GM12878 (cell line): ENCODE measurements around the gene PROKR1. TPM values are rescaled to one million over a fixed set of nuclear protein-coding genes. Genes with fewer than 3 reads are reported as not detected.

Source experiments
- ATAC-seq: fragments of 200-7000 bp; cut with Tn5 transposase; 3 replicates; pipeline ENCODE4 v1.9.1; 2020; ENCODE audit warnings: mild to moderate bottlenecking, moderate library complexity
- BruUV-seq: library from RNA; stranded (reverse); fragments of 400-500 nt; replicated peaks from 2 replicates; lab custom pipeline; 2021; lab: Mats Ljungman, UMichigan
- CTCF ChIA-PET: fragments of 300-600 bp; sonication (Branson Sonifier 250); formaldehyde crosslinking; extraction: SDS; loops from one replicate; lab custom pipeline; 2021; ENCODE audit warnings: inconsistent platforms; lab: Yijun Ruan, JAX
- POLR2A ChIA-PET: fragments of 350-600 bp; formaldehyde crosslinking; extraction: SDS; loops from one replicate; lab custom pipeline; 2021; ENCODE audit warnings: inconsistent platforms; lab: Charles Lee
- RAD21 ChIA-PET: fragments of 300-600 bp; sonication (Branson Sonifier 250); formaldehyde crosslinking; loops from one replicate; lab custom pipeline; 2023; ENCODE audit warnings: antibody characterized with exemption; ENCODE audit not compliant: unreplicated experiment; lab: Charles Lee
- SMC1A ChIA-PET: fragments of 300-600 bp; sonication (Branson Sonifier 250); formaldehyde crosslinking; loops from one replicate; lab custom pipeline; 2023; ENCODE audit not compliant: unreplicated experiment, uncharacterized antibody; lab: Charles Lee
- DNase-seq: peaks from one replicate; pipeline ENCODE4 v3.0.0-alpha.2; 2011; ENCODE audit warnings: low read depth, low spot score
- FAIRE-seq: peaks from 3 replicates; lab custom pipeline; 2011; peaks lifted over from hg19 to GRCh38; lab: Jason Lieb, UNC
- H2AFZ ChIP-seq: 2 replicates; pipeline ENCODE4 v1.6.0; 2011; ENCODE audit warnings: low read depth, low read length, control low read depth; ENCODE audit not compliant: control insufficient read depth
- H3K27ac ChIP-seq: 2 replicates; pipeline ENCODE4 v1.5.1; 2011; ENCODE audit warnings: control low read depth; ENCODE audit not compliant: control insufficient read depth, insufficient read depth
- H3K27me3 ChIP-seq, 2 experiments: replicated peaks in 1 of 2; 2 replicates each; pipeline versions ENCODE4 v1.6.0 to v1.6.1; 2011; ENCODE audit warnings: low read length in 1 of 2; ENCODE audit not compliant: control insufficient read depth in 2 of 2, insufficient read depth in 2 of 2
- H3K36me3 ChIP-seq, 2 experiments: 2 replicates each; pipeline ENCODE4 v1.5.1; 2011; ENCODE audit warnings: low read length in 1 of 2; ENCODE audit not compliant: control insufficient read depth in 2 of 2, insufficient read depth in 2 of 2
- H3K4me1 ChIP-seq: 2 replicates; pipeline ENCODE4 v1.6.1; 2011; ENCODE audit warnings: mild to moderate bottlenecking, low read length, moderate library complexity, mixed read lengths; ENCODE audit not compliant: control insufficient read depth, insufficient read depth
- H3K4me2 ChIP-seq: 2 replicates; pipeline ENCODE4 v1.6.0; 2011; ENCODE audit warnings: control low read depth; ENCODE audit not compliant: control insufficient read depth, insufficient read depth
- H3K4me3 ChIP-seq: fragments of 200-600 bp; sonication (generic); 2 replicates; pipeline ENCODE4 v1.5.1; 2016
- H3K79me2 ChIP-seq: 2 replicates; pipeline ENCODE4 v1.6.0; 2011; ENCODE audit warnings: low read length; ENCODE audit not compliant: control insufficient read depth, insufficient read depth
- H3K9ac ChIP-seq: 2 replicates; pipeline ENCODE4 v1.8.0; 2011; ENCODE audit warnings: low read length, control low read depth, mixed read lengths; ENCODE audit not compliant: control insufficient read depth, insufficient read depth
- H3K9me3 ChIP-seq: replicated peaks from 3 replicates; pipeline ENCODE4 v1.5.1; 2011; ENCODE audit warnings: mild to moderate bottlenecking, low read length; ENCODE audit not compliant: control insufficient read depth, insufficient read depth
- H4K20me1 ChIP-seq: 2 replicates; pipeline ENCODE4 v1.6.0; 2011; ENCODE audit not compliant: control insufficient read depth, insufficient read depth
- ATF7 ChIP-seq: fragments of 450-650 bp; IDR thresholded peaks from 2 replicates; pipeline ENCODE4 v1.6.1; 2016; ENCODE audit warnings: low read depth, mild to moderate bottlenecking
- CBX3 ChIP-seq: fragments of 200-600 bp; sonication (generic); IDR thresholded peaks from 2 replicates; pipeline ENCODE4 v1.6.1; 2016; ENCODE audit warnings: low read depth, borderline replicate concordance
- CEBPB ChIP-seq, 2 experiments: fragments of 150-350 bp in 1 of 2; IDR thresholded peaks; 2 replicates each; pipeline ENCODE4 v1.6.1; 2012 to 2014; ENCODE audit warnings: low read depth in 2 of 2, low read length in 2 of 2, borderline replicate concordance in 1 of 2, inconsistent platforms in 1 of 2
- FOS ChIP-seq: IDR thresholded peaks from 3 replicates; pipeline ENCODE4 v1.6.1; 2011; ENCODE audit warnings: borderline replicate concordance; ENCODE audit not compliant: insufficient read length; ENCODE audit errors: extremely low read depth
- GABPA ChIP-seq: IDR thresholded peaks from 2 replicates; pipeline ENCODE4 v1.6.1; 2014; ENCODE audit warnings: antibody characterized with exemption, low read depth, mild to moderate bottlenecking, inconsistent platforms
- IKZF2 ChIP-seq, 2 experiments: fragments of 450-650 bp; IDR thresholded peaks; 2 replicates each; pipeline ENCODE4 v1.6.1; 2017; ENCODE audit warnings: mild to moderate bottlenecking in 2 of 2, moderate library complexity in 2 of 2
- KAT2A ChIP-seq: conservative IDR thresholded peaks from 2 replicates; pipeline ENCODE4 v1.6.1; 2011; ENCODE audit warnings: low read depth, low read length; ENCODE audit not compliant: control insufficient read depth
- NRF1 ChIP-seq: conservative IDR thresholded peaks from 2 replicates; pipeline ENCODE4 v1.6.1; 2011; ENCODE audit warnings: mild to moderate bottlenecking, low read depth, low read length, improper control_type of control experiment
- PAX8 ChIP-seq: fragments of 450-650 bp; IDR thresholded peaks from 2 replicates; pipeline ENCODE4 v1.6.1; 2017; ENCODE audit warnings: mild to moderate bottlenecking, moderate library complexity
- RAD21 ChIP-seq: IDR thresholded peaks from 2 replicates; pipeline ENCODE4 v1.6.1; 2011; ENCODE audit warnings: mild to moderate bottlenecking, low read depth, low read length, moderate library complexity; ENCODE audit not compliant: insufficient read depth
- SP1 ChIP-seq: IDR thresholded peaks from one replicate; pipeline ENCODE4 v1.6.1; 2011; ENCODE audit warnings: low read depth, low read length
- TCF7 ChIP-seq: IDR thresholded peaks from 2 replicates; pipeline ENCODE4 v1.6.1; 2014; ENCODE audit warnings: antibody characterized with exemption, borderline replicate concordance
- ZNF384 ChIP-seq: IDR thresholded peaks from 2 replicates; pipeline ENCODE4 v1.6.1; 2012; ENCODE audit warnings: low read depth, mild to moderate bottlenecking, low read length, improper control_type of control experiment, borderline replicate concordance
- ZSCAN29 ChIP-seq: fragments of 450-650 bp; IDR thresholded peaks from 2 replicates; pipeline ENCODE4 v1.6.1; 2017; ENCODE audit warnings: mild to moderate bottlenecking, moderate library complexity
- whole genome bisulfite sequencing: methylation state at CpG from one replicate; pipeline ENCODE4 v1.1.6; 2016; ENCODE audit warnings: low lambda C conversion rate; ENCODE audit not compliant: insufficient replicate concordance, insufficient coverage; ENCODE audit errors: missing lambda C conversion rate; 5-methylcytosine and 5-hydroxymethylcytosine counted together
- in situ Hi-C: fragments of 300-500 bp; cut with MboI; formaldehyde crosslinking; loops from 9 replicates; pipeline ENCODE4 v1.14.3; 2018; ENCODE audit warnings: mixed read lengths
- intact Hi-C: fragments of 100-400 bp; cut with micrococcal nuclease; formaldehyde crosslinking; loops from one replicate; pipeline ENCODE4 v1.14.2; 2022; ENCODE audit not compliant: unreplicated experiment
- polyA plus RNA-seq, 11 experiments: library from polyadenylated mRNA; depleted of rRNA in 4 of 11; unstranded in 6 of 11; stranded (reverse) in 5 of 11; fragments of >200 nt; fragmentation: Nextera tagmentation in 4 of 11; fragmentation: Illumina TruSeq in 1 of 11; extraction: Ambion mirVana in 4 of 11; extraction: Trizol in 1 of 11; gene quantifications; 1 replicate in 1 of 11; 2 replicates in 10 of 11; pipeline versions ENCODE4 v1.2.1 to v1.2.3, GENCODE V29; 2011 to 2016; ENCODE audit warnings: inconsistent platforms in 2 of 11, missing spikeins in 2 of 11, low read depth in 1 of 11
- total RNA-seq, 4 experiments: library from RNA; depleted of rRNA in 3 of 4; stranded (reverse); fragments of >200 nt in 3 of 4; fragmentation: Illumina TruSeq in 1 of 4; extraction: Trizol in 1 of 4; gene quantifications; 2 replicates each; pipeline versions ENCODE4 v1.2.1 to v1.2.3, GENCODE V29; 2013 to 2021
- TF ChIP-seq, protein P1 (sequence below): fragments of 450-650 bp; IDR thresholded peaks from 2 replicates; pipeline ENCODE4 v1.6.1; 2016; ENCODE audit warnings: mild to moderate bottlenecking
- TF ChIP-seq, protein P2 (sequence below): IDR thresholded peaks from 2 replicates; pipeline ENCODE4 v1.6.1; 2011; ENCODE audit warnings: borderline replicate concordance, low read depth, mild to moderate bottlenecking, moderate library complexity, low read length; ENCODE audit not compliant: insufficient read depth, poor library complexity, severe bottlenecking
- TF ChIP-seq, protein P3 (sequence below): IDR thresholded peaks from 2 replicates; pipeline ENCODE4 v1.6.1; 2012; ENCODE audit warnings: mild to moderate bottlenecking, low read depth, low read length

Gene PROKR1
- total and polyA plus RNA-seq, 10 of the 15 experiments (the other 5 are each of a cell fraction or from before 2014, with no cell fraction given), result 0.01 to 0.02 TPM; not detected in 8

- H3K9me3 ChIP-seq, result no peaks in the 10 kb centered on the region
- no peaks in the 10 kb centered on the region for H3K79me2 ChIP-seq
- ATAC-seq, result no peak
- H3K4me1 ChIP-seq, result no peaks in the 10 kb centered on the region
- H3K36me3 ChIP-seq, result no peaks in the 10 kb centered on the region
- H2AFZ ChIP-seq, result no peak overlapping the region
- no peak overlapping the region for H3K27ac ChIP-seq
- CTCF ChIA-PET, result interaction anchor here (3.1 to 4.2 kb wide), 2 partner anchors 10 to 11 kb away, joined by 10 to 21 read pairs; no protein-coding TSS in a partner anchor
- no TSS peak for BruUV-seq
- H3K4me3 ChIP-seq, result no peak overlapping the region
- WGBS, result 96% methylated on average over 1 of the region's 1 CpG
- TF ChIP-seq, protein P1, sequence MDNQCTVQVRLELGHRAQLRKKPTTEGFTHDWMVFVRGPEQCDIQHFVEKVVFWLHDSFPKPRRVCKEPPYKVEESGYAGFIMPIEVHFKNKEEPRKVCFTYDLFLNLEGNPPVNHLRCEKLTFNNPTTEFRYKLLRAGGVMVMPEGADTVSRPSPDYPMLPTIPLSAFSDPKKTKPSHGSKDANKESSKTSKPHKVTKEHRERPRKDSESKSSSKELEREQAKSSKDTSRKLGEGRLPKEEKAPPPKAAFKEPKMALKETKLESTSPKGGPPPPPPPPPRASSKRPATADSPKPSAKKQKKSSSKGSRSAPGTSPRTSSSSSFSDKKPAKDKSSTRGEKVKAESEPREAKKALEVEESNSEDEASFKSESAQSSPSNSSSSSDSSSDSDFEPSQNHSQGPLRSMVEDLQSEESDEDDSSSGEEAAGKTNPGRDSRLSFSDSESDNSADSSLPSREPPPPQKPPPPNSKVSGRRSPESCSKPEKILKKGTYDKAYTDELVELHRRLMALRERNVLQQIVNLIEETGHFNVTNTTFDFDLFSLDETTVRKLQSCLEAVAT, result no peak
- TF ChIP-seq NRF1, result no peak
- TF ChIP-seq ZSCAN29, result no peak
- TF ChIP-seq FOS, result no peak
- TF ChIP-seq RAD21, result no peak
- TF ChIP-seq, protein P2, sequence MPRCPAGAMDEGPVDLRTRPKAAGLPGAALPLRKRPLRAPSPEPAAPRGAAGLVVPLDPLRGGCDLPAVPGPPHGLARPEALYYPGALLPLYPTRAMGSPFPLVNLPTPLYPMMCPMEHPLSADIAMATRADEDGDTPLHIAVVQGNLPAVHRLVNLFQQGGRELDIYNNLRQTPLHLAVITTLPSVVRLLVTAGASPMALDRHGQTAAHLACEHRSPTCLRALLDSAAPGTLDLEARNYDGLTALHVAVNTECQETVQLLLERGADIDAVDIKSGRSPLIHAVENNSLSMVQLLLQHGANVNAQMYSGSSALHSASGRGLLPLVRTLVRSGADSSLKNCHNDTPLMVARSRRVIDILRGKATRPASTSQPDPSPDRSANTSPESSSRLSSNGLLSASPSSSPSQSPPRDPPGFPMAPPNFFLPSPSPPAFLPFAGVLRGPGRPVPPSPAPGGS, result no peak
- TF ChIP-seq ATF7, result no peak
- TF ChIP-seq CEBPB (IDR thresholded peaks at IDR 0.05; ENCODE audit: borderline replicate concordance in 1 of 2, low read depth in 2 of 2, low read length in 2 of 2), result no peak
- no peak for TF ChIP-seq IKZF2 (IDR thresholded peaks at IDR 0.05)
- TF ChIP-seq SP1, result no peak
- no peak for TF ChIP-seq KAT2A
- no peak for TF ChIP-seq TCF7
- no peak for TF ChIP-seq CBX3
- TF ChIP-seq, protein P3, sequence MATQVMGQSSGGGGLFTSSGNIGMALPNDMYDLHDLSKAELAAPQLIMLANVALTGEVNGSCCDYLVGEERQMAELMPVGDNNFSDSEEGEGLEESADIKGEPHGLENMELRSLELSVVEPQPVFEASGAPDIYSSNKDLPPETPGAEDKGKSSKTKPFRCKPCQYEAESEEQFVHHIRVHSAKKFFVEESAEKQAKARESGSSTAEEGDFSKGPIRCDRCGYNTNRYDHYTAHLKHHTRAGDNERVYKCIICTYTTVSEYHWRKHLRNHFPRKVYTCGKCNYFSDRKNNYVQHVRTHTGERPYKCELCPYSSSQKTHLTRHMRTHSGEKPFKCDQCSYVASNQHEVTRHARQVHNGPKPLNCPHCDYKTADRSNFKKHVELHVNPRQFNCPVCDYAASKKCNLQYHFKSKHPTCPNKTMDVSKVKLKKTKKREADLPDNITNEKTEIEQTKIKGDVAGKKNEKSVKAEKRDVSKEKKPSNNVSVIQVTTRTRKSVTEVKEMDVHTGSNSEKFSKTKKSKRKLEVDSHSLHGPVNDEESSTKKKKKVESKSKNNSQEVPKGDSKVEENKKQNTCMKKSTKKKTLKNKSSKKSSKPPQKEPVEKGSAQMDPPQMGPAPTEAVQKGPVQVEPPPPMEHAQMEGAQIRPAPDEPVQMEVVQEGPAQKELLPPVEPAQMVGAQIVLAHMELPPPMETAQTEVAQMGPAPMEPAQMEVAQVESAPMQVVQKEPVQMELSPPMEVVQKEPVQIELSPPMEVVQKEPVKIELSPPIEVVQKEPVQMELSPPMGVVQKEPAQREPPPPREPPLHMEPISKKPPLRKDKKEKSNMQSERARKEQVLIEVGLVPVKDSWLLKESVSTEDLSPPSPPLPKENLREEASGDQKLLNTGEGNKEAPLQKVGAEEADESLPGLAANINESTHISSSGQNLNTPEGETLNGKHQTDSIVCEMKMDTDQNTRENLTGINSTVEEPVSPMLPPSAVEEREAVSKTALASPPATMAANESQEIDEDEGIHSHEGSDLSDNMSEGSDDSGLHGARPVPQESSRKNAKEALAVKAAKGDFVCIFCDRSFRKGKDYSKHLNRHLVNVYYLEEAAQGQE, result no peak
- no peak for TF ChIP-seq GABPA
- TF ChIP-seq PAX8, result no peak
- TF ChIP-seq ZNF384, result no peak
- POLR2A ChIA-PET, result no interaction called here
- H4K20me1 ChIP-seq, result no peaks in the 10 kb centered on the region
- SMC1A ChIA-PET, result no interaction called here
- H3K4me2 ChIP-seq, result no peak overlapping the region
- no peaks in the 10 kb centered on the region for H3K27me3 ChIP-seq
- RAD21 ChIA-PET, result no interaction called here
- DNase-seq, result no peak
- FAIRE-seq, result no peak
- in situ Hi-C loops (no loop called here), intact Hi-C loops (no loop called here)
- H3K9ac ChIP-seq, result no peak overlapping the region
These were observed 37.4 kb upstream of the PROKR1 start for GRCh38 chr2:68605939-68606338.
